ENCODE results near the gene ISL2. TPM values are rescaled to one million over a fixed set of nuclear protein-coding genes. Genes with fewer than 3 reads are reported as not detected.
A peak's percentile ranks its signal among the peaks of the same experiment; 100 is the strongest.

Gene ISL2
- total and polyA plus RNA-seq, 2 of the 13 experiments (the other 11 are each of a cell fraction or from before 2014, with no cell fraction given): 4.3 to 5.1 TPM

DNA sequence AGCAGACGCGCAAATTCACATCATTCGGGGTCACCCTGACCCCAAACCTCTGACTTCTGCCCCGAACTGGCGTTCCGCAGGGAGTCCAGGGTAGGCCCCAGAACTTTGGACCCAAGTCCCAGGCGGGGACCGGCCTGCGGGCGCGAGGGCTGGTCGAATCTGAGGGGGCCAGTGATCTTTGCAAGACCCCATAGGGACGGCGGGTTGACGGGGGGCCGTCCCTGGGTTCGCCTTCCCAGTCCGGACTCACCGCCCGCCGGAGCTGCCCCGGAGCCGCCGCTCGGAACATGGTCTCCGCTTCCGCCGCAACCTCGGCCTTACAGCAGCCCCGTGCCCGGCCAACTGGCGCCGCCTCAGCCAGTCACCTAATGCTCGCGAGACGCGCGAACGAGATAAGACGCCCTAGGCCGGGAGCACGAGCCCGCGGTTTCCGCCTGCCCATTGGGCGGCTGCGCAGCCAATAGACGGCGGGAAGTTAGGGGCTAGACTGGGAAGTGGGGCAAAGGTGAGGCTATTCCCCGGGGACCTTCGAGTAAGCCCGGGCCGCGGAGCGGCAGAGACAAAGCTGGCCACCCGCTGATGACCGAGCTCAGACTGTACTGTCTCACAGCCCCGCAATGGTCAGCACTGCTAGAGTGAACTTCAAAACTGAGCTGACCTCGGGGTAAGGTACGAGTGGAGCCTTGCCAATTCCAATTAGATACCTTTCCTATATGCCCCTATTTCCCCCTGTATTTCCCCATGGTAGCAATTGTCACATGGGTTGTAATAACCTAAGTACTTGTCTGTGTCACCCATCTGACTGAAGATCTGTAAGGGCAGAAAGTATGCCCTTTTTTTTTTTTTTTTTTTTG is 25.2 kb upstream of the ISL2 start, which contains the start of gene ETFA (continued):
- TF ChIP-seq GLI4 (CRISPR knock-in tag; IDR thresholded peaks at IDR 0.05; ENCODE audit: borderline replicate concordance): no peak
- TF ChIP-seq MAZ (IDR thresholded peaks at IDR 0.05; ENCODE audit: borderline replicate concordance, low read depth, low read length): no peak
- peak; percentile 75; the same call in 1 of the 2 replicates for TF ChIP-seq MAZ (CRISPR knock-in tag; IDR thresholded peaks at IDR 0.05; ENCODE audit: low read depth)
- peak; percentile 95 for TF ChIP-seq POGZ (CRISPR knock-in tag; IDR thresholded peaks at IDR 0.05)
- no peak for TF ChIP-seq SP2 (CRISPR knock-in tag; IDR thresholded peaks at IDR 0.05)
- TF ChIP-seq CBX5 (CRISPR knock-in tag; IDR thresholded peaks at IDR 0.05; ENCODE audit: borderline replicate concordance): no peak
- TF ChIP-seq ZFP36L1 (CRISPR knock-in tag; IDR thresholded peaks at IDR 0.05): peak; percentile 87; the same call in 1 of the 2 replicates
- no peak for TF ChIP-seq ZNF660 (CRISPR knock-in tag; IDR thresholded peaks at IDR 0.05; ENCODE audit: borderline replicate concordance, low read depth)
- 0 out of 2 replicates have a peak, but pooled peaks have one; percentile 81 for TF ChIP-seq TOPORS (CRISPR knock-in tag; IDR thresholded peaks at IDR 0.05)
- TF ChIP-seq, protein P1, sequence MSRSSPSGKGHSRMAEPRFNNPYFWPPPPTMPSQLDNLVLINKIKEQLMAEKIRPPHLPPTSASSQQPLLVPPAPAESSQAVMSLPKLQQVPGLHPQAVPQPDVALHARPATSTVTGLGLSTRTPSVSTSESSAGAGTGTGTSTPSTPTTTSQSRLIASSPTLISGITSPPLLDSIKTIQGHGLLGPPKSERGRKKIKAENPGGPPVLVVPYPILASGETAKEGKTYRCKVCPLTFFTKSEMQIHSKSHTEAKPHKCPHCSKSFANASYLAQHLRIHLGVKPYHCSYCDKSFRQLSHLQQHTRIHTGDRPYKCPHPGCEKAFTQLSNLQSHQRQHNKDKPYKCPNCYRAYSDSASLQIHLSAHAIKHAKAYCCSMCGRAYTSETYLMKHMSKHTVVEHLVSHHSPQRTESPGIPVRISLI (CRISPR knock-in tag; IDR thresholded peaks at IDR 0.05; ENCODE audit: borderline replicate concordance): peak; percentile 22; the same call in 1 of the 2 replicates
- TF ChIP-seq DMAP1 (CRISPR knock-in tag; IDR thresholded peaks at IDR 0.05): peak; percentile 92
- TF ChIP-seq, protein P2, sequence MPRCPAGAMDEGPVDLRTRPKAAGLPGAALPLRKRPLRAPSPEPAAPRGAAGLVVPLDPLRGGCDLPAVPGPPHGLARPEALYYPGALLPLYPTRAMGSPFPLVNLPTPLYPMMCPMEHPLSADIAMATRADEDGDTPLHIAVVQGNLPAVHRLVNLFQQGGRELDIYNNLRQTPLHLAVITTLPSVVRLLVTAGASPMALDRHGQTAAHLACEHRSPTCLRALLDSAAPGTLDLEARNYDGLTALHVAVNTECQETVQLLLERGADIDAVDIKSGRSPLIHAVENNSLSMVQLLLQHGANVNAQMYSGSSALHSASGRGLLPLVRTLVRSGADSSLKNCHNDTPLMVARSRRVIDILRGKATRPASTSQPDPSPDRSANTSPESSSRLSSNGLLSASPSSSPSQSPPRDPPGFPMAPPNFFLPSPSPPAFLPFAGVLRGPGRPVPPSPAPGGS (CRISPR knock-in tag; IDR thresholded peaks at IDR 0.05): peak; percentile 90
- peak; percentile 64 for TF ChIP-seq ZNF878 (CRISPR knock-in tag; IDR thresholded peaks at IDR 0.05)
- TF ChIP-seq, protein P3, sequence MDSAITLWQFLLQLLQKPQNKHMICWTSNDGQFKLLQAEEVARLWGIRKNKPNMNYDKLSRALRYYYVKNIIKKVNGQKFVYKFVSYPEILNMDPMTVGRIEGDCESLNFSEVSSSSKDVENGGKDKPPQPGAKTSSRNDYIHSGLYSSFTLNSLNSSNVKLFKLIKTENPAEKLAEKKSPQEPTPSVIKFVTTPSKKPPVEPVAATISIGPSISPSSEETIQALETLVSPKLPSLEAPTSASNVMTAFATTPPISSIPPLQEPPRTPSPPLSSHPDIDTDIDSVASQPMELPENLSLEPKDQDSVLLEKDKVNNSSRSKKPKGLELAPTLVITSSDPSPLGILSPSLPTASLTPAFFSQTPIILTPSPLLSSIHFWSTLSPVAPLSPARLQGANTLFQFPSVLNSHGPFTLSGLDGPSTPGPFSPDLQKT (CRISPR knock-in tag; IDR thresholded peaks at IDR 0.05; ENCODE audit: borderline replicate concordance): no peak
- TF ChIP-seq SP1 (IDR thresholded peaks at IDR 0.05): 0 out of 2 replicates have a peak, but pooled peaks have one; percentile 25
- TF ChIP-seq SP1 (CRISPR knock-in tag; IDR thresholded peaks at IDR 0.05): no peak
- TF ChIP-seq NCOA1 (CRISPR knock-in tag; IDR thresholded peaks at IDR 0.05): 0 out of 2 replicates have a peak, but pooled peaks have one; percentile 39
- TF ChIP-seq HNRNPH1 (optimal IDR thresholded peaks at IDR 0.05; ENCODE audit: low read depth, low read length): no peak
- peak; percentile 92 for TF ChIP-seq ZNF33B (CRISPR knock-in tag; IDR thresholded peaks at IDR 0.05)
- no peak for TF ChIP-seq U2AF2 (IDR thresholded peaks at IDR 0.05; ENCODE audit: low read depth, low read length)
- TF ChIP-seq, protein P4, sequence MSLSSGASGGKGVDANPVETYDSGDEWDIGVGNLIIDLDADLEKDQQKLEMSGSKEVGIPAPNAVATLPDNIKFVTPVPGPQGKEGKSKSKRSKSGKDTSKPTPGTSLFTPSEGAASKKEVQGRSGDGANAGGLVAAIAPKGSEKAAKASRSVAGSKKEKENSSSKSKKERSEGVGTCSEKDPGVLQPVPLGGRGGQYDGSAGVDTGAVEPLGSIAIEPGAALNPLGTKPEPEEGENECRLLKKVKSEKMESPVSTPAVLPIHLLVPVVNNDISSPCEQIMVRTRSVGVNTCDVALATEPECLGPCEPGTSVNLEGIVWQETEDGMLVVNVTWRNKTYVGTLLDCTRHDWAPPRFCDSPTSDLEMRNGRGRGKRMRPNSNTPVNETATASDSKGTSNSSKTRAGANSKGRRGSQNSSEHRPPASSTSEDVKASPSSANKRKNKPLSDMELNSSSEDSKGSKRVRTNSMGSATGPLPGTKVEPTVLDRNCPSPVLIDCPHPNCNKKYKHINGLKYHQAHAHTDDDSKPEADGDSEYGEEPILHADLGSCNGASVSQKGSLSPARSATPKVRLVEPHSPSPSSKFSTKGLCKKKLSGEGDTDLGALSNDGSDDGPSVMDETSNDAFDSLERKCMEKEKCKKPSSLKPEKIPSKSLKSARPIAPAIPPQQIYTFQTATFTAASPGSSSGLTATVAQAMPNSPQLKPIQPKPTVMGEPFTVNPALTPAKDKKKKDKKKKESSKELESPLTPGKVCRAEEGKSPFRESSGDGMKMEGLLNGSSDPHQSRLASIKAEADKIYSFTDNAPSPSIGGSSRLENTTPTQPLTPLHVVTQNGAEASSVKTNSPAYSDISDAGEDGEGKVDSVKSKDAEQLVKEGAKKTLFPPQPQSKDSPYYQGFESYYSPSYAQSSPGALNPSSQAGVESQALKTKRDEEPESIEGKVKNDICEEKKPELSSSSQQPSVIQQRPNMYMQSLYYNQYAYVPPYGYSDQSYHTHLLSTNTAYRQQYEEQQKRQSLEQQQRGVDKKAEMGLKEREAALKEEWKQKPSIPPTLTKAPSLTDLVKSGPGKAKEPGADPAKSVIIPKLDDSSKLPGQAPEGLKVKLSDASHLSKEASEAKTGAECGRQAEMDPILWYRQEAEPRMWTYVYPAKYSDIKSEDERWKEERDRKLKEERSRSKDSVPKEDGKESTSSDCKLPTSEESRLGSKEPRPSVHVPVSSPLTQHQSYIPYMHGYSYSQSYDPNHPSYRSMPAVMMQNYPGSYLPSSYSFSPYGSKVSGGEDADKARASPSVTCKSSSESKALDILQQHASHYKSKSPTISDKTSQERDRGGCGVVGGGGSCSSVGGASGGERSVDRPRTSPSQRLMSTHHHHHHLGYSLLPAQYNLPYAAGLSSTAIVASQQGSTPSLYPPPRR (CRISPR knock-in tag; IDR thresholded peaks at IDR 0.05; ENCODE audit: borderline replicate concordance): peak; percentile 81
